ENCODE measurements around the gene VPS41. TPM values are rescaled to one million over a fixed set of nuclear protein-coding genes. Genes with fewer than 3 reads are reported as not detected.
"Not testable (repeated sequence)": the region's sequence is repeated elsewhere in the genome, so short reads cannot be mapped to it uniquely, and the experiment has no call there.

The VPS41 gene
- total RNA-seq, 4 donors from 2014 or later = 26.4 to 116 (median 41.3) TPM

- DNase-seq = no peak
- TF ChIP-seq POLR2A (IDR thresholded peaks at IDR 0.05) (no peak), CTCF (IDR thresholded peaks at IDR 0.05) (no peak)
- H3K27me3 ChIP-seq = no peaks in the 10 kb centered on the region
Observed at GRCh38 chr7:38950309-38950708, 41.3 kb upstream of the VPS41 start.

GRCh38 chr7:38947541-38947940, 38.5 kb upstream of the VPS41 start:
- DNase-seq, H3K9me3 ChIP-seq, H3K4me1 ChIP-seq, H3K27me3 ChIP-seq, H3K27ac ChIP-seq, H3K4me3 ChIP-seq, H3K36me3 ChIP-seq: not testable (repeated sequence)

More at GRCh38 chr7:38950309-38950708, 41.3 kb upstream of the VPS41 start:
- Histone ChIP-seq H3K4me3 (no peak overlapping the region), H3K9me3 (no peaks in the 10 kb centered on the region), H3K27ac (no peak overlapping the region), H3K4me1 (no peaks in the 10 kb centered on the region), H3K36me3 (no peaks in the 10 kb centered on the region)

- no peaks in the 10 kb centered on the region for H3K27me3 ChIP-seq
- no peaks in the 10 kb centered on the region for H3K4me1 ChIP-seq
- TF ChIP-seq CTCF (IDR thresholded peaks at IDR 0.05) (no peak), POLR2A (IDR thresholded peaks at IDR 0.05) (no peak)
- no peak for DNase-seq
- no peak overlapping the region for H3K4me3 ChIP-seq
- no peak overlapping the region for H3K27ac ChIP-seq
- no peaks in the 10 kb centered on the region for H3K9me3 ChIP-seq
- no peaks in the 10 kb centered on the region for H3K36me3 ChIP-seq
Observed at GRCh38 chr7:38942431-38943051, 33.5 kb upstream of the VPS41 start.

- no peaks in the 10 kb centered on the region for H3K27me3 ChIP-seq
- H3K27ac ChIP-seq = no peak overlapping the region
- no peak overlapping the region for H3K4me3 ChIP-seq
- no peaks in the 10 kb centered on the region for H3K9me3 ChIP-seq
- no peak for DNase-seq
- no peak for TF ChIP-seq CTCF (IDR thresholded peaks at IDR 0.05)
- no peak for TF ChIP-seq POLR2A (IDR thresholded peaks at IDR 0.05)
- no peaks in the 10 kb centered on the region for H3K36me3 ChIP-seq
- no peaks in the 10 kb centered on the region for H3K4me1 ChIP-seq
Observed at GRCh38 chr7:38940774-38941173, 31.8 kb upstream of the VPS41 start.

- no peaks in the 10 kb centered on the region for H3K36me3 ChIP-seq
- no peaks in the 10 kb centered on the region for H3K4me1 ChIP-seq
- TF ChIP-seq POLR2A (IDR thresholded peaks at IDR 0.05) (no peak), CTCF (IDR thresholded peaks at IDR 0.05) (no peak)
- no peak overlapping the region for H3K4me3 ChIP-seq
- no peak for DNase-seq
- no peak overlapping the region for H3K27ac ChIP-seq
- no peaks in the 10 kb centered on the region for H3K27me3 ChIP-seq
- H3K9me3 ChIP-seq = no peaks in the 10 kb centered on the region
Observed at GRCh38 chr7:38938589-38938988, 29.6 kb upstream of the VPS41 start.

- TF ChIP-seq POLR2A (IDR thresholded peaks at IDR 0.05) = no peak
- TF ChIP-seq CTCF (IDR thresholded peaks at IDR 0.05) = no peak
- H3K27ac ChIP-seq = no peak overlapping the region
- no peak for DNase-seq
- no peak overlapping the region for H3K4me3 ChIP-seq
- no peaks in the 10 kb centered on the region for H3K36me3 ChIP-seq
- no peaks in the 10 kb centered on the region for H3K27me3 ChIP-seq
- H3K4me1 ChIP-seq = no peaks in the 10 kb centered on the region
- no peaks in the 10 kb centered on the region for H3K9me3 ChIP-seq
Observed at GRCh38 chr7:38938001-38938485, 29.1 kb upstream of the VPS41 start.

Data from Peyer's patch (tissue), 4 donors.